Stomach (tissue), 4 donors: ENCODE measurements around the gene GPR65.

Experiments used
- EP300 ChIP-seq: sonication (generic); formaldehyde crosslinking; IDR thresholded peaks from one replicate; pipeline ENCODE4 v1.6.1; 2017; ENCODE audit warnings: antibody characterized with exemption
- POLR2A ChIP-seq, 4 donors: fragments of 450-650 bp; IDR thresholded peaks; one replicate each; pipeline ENCODE4 v1.6.1; 2016; ENCODE audit warnings: antibody characterized with exemption in 4 of 4, control low read depth in 2 of 4, mild to moderate bottlenecking in 1 of 4, moderate library complexity in 1 of 4
- POLR2AphosphoS5 ChIP-seq, 3 donors: sonication (generic); formaldehyde crosslinking; IDR thresholded peaks; one replicate each; pipeline ENCODE4 v1.6.1; 2016; ENCODE audit warnings: antibody characterized with exemption in 3 of 3
- TF ChIP-seq, protein P1 (sequence below), 7 experiments: fragments of 450-650 bp in 4 of 7; fragments of 200-600 bp in 3 of 7; sonication (generic) in 3 of 7; IDR thresholded peaks; one replicate each; pipeline ENCODE4 v1.5.1; 2016 to 2019; ENCODE audit warnings: antibody characterized with exemption in 7 of 7, control low read depth in 2 of 7, mild to moderate bottlenecking in 1 of 7

DNA sequence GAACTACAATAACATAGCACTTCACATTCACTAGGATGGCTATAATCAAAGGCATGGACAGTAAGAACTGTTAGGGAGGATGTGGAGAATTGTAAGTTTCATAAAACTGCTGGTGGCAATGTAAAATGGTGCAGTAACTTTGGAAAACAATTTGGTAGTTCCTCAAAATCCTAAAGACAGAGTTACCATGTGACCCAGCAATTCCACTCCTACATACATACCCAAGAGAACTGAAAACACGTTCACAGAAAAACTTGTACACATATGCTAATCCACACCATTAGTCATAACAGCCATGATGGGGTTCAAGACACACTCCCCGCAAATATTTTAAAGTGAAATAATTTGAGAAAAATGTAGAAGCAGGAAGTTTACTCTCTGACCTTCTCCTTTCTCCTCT is 43.7 kb upstream of the GPR65 start:
- TF ChIP-seq, protein P1, sequence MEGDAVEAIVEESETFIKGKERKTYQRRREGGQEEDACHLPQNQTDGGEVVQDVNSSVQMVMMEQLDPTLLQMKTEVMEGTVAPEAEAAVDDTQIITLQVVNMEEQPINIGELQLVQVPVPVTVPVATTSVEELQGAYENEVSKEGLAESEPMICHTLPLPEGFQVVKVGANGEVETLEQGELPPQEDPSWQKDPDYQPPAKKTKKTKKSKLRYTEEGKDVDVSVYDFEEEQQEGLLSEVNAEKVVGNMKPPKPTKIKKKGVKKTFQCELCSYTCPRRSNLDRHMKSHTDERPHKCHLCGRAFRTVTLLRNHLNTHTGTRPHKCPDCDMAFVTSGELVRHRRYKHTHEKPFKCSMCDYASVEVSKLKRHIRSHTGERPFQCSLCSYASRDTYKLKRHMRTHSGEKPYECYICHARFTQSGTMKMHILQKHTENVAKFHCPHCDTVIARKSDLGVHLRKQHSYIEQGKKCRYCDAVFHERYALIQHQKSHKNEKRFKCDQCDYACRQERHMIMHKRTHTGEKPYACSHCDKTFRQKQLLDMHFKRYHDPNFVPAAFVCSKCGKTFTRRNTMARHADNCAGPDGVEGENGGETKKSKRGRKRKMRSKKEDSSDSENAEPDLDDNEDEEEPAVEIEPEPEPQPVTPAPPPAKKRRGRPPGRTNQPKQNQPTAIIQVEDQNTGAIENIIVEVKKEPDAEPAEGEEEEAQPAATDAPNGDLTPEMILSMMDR (IDR thresholded peaks at IDR 0.05): no peak
- TF ChIP-seq EP300 (no peak), POLR2AphosphoS5 (IDR thresholded peaks at IDR 0.05) (no peak), POLR2A (IDR thresholded peaks at IDR 0.05) (no peak)
